Measurements from ENCODE around the gene LCTL.

The LCTL gene

GRCh38 chr15:66498501-66499386, 67.1 kb downstream of the LCTL start:
- DNase-seq, result no peak
